ENCODE results near the gene PCYOX1L.

PCYOX1L gene

DNA sequence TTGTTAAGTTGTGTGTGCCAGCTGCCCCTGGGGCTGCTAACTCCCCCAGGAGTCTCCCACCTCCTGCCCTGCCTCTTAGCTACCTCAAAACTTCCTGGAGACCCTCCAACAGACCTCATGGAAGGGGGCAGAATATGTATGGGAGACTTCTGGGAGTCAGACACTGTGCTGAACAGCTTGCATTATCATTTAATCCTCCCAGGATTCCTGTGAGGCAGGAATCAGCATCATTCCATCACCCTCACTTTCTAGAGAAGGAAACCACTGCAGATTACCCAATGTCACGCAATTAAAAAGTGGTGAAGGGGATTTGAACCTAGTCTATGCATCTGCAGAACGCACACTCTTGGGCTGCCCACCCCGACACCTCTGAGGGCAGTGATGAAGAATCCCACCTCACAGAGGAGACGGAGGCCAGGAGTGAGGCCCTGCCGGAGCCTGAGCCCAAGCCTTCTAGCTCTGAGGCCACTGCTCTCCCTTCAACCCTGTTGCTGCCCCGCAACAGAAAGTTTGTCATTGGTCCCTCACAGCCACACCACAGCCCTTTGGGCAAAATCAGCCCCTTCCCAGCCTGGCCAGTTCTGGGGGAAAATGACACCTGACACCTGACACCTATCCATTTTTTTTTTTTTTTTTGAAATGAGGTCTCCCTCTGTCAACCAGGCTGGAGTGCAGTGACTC lies 51.6 kb downstream of the PCYOX1L start:
- Histone ChIP-seq H3K4me3 (ENCODE audit: low read length, poor library complexity, severe bottlenecking) (no peak overlapping the region), H3K4me1 (ENCODE audit: insufficient read depth, low read length, poor library complexity, severe bottlenecking) (no peaks in the 10 kb centered on the region)
- TF ChIP-seq EZH2phosphoT487 (IDR thresholded peaks at IDR 0.05; ENCODE audit: borderline replicate concordance) (no peak), CTCF (conservative IDR thresholded peaks at IDR 0.05; ENCODE audit: low read length) (no peak)

DNA sequence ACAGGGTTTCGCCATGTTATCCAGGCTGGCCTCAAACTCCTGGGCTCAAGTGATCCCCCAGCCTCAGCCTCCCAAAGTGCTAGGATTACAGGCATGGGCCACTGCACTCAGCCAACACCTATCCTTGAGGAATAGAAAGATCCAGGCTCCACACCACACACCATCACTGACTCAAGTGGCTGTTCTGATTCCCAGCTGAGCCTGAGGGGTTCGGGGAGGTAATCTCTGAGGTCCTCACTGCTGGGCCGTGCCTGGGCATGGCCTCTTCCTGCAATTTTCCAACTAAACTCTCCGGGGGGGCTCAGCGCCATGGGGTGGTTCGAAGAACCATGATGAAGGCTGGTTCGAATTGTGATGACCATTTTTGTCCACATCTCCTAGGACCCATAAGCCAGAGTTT lies 52.2 kb downstream of the PCYOX1L start:
- Histone ChIP-seq H3K36me3 (ENCODE audit: insufficient read depth, low read length) (no peaks in the 10 kb centered on the region), H3K4me2 (ENCODE audit: low read depth, low read length, poor library complexity, severe bottlenecking) (no peak overlapping the region)

More for the DNA sequence above, 51.6 kb downstream of the PCYOX1L start:
- Histone ChIP-seq H3K9me2 (replicated peaks; ENCODE audit: low read depth, low read length) (no peaks in the 10 kb centered on the region), H3K79me2 (ENCODE audit: insufficient read depth, low read length) (no peaks in the 10 kb centered on the region), H3K27me3 (ENCODE audit: insufficient read depth, low read length, poor library complexity, severe bottlenecking) (no peaks in the 10 kb centered on the region), H3K9me3 (ENCODE audit: insufficient read depth, low read depth, low read length) (no peaks in the 10 kb centered on the region), H2AFZ (ENCODE audit: low read length) (no peak overlapping the region), H3K9ac (ENCODE audit: low read depth, low read length, poor library complexity, severe bottlenecking) (no peak overlapping the region), H4K20me1 (ENCODE audit: insufficient read depth, low read length, poor library complexity, severe bottlenecking) (no peaks in the 10 kb centered on the region), H3F3A (ENCODE audit: low read depth) (no peaks in the 10 kb centered on the region), H3K4me2 (ENCODE audit: low read depth, low read length, poor library complexity, severe bottlenecking) (no peak overlapping the region), H3K36me3 (ENCODE audit: insufficient read depth, low read length) (no peaks in the 10 kb centered on the region)

DNA sequence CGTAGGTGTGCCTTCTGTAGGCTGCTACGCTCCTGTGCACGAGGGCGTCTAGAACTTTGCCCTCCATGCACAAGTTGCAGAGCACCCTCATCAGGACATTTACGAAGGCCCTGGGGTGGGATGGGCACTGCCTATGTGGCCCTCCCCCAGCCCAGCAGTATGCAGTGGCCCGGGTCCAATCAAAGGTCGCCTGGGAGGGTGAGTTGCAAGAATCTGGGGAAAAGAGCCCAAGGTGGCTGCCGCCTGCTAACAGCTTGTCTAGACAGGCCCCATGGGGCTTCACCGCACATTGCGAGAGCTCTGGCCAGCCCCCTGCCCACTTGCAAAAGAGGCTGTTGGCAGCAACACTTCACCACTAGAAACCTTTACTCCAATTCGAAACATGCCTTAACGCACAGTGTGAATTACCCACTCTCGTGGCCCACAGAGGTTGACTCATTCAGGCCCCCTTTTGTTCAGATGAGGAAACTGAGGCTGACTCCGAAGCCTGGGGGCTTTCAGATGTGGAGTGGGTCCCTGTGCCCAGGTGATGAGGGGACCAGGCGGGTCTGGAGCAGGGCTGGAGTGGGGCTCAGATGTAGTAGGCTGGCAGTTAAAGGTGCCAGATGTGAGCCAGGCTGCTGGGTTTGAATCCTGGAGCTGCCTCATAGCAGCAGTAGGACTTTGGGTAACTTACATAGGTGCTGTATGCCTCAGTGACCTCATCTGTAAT lies 53.0 kb downstream of the PCYOX1L start:
- Histone ChIP-seq H3K9me2 (replicated peaks; ENCODE audit: low read depth, low read length) (no peaks in the 10 kb centered on the region), H3K36me3 (ENCODE audit: insufficient read depth, low read length) (no peaks in the 10 kb centered on the region), H3K9me3 (ENCODE audit: insufficient read depth, low read depth, low read length) (no peaks in the 10 kb centered on the region), H3K4me1 (ENCODE audit: insufficient read depth, low read length, poor library complexity, severe bottlenecking) (no peaks in the 10 kb centered on the region), H3K4me2 (ENCODE audit: low read depth, low read length, poor library complexity, severe bottlenecking) (no peak overlapping the region), H3K27me3 (ENCODE audit: insufficient read depth, low read length, poor library complexity, severe bottlenecking) (no peaks in the 10 kb centered on the region), H3K4me3 (ENCODE audit: low read length, poor library complexity, severe bottlenecking) (no peak overlapping the region), H4K20me1 (ENCODE audit: insufficient read depth, low read length, poor library complexity, severe bottlenecking) (no peaks in the 10 kb centered on the region), H3K79me2 (ENCODE audit: insufficient read depth, low read length) (no peaks in the 10 kb centered on the region), H3F3A (ENCODE audit: low read depth) (no peaks in the 10 kb centered on the region), H3K9ac (ENCODE audit: low read depth, low read length, poor library complexity, severe bottlenecking) (no peak overlapping the region), H2AFZ (ENCODE audit: low read length) (no peak overlapping the region)
- TF ChIP-seq CTCF (conservative IDR thresholded peaks at IDR 0.05; ENCODE audit: low read length) (no peak), EZH2phosphoT487 (IDR thresholded peaks at IDR 0.05; ENCODE audit: borderline replicate concordance) (no peak)

More for the DNA sequence above, 52.2 kb downstream of the PCYOX1L start:
- Histone ChIP-seq H3K9me3 (ENCODE audit: insufficient read depth, low read depth, low read length) (no peaks in the 10 kb centered on the region), H4K20me1 (ENCODE audit: insufficient read depth, low read length, poor library complexity, severe bottlenecking) (no peaks in the 10 kb centered on the region), H3K79me2 (ENCODE audit: insufficient read depth, low read length) (no peaks in the 10 kb centered on the region), H3K9ac (ENCODE audit: low read depth, low read length, poor library complexity, severe bottlenecking) (no peak overlapping the region), H3K27me3 (ENCODE audit: insufficient read depth, low read length, poor library complexity, severe bottlenecking) (no peaks in the 10 kb centered on the region), H3K4me1 (ENCODE audit: insufficient read depth, low read length, poor library complexity, severe bottlenecking) (no peaks in the 10 kb centered on the region), H3K9me2 (replicated peaks; ENCODE audit: low read depth, low read length) (no peaks in the 10 kb centered on the region), H2AFZ (ENCODE audit: low read length) (no peak overlapping the region), H3F3A (ENCODE audit: low read depth) (no peaks in the 10 kb centered on the region), H3K4me3 (ENCODE audit: low read length, poor library complexity, severe bottlenecking) (no peak overlapping the region)
- no peak for TF ChIP-seq EZH2phosphoT487 (IDR thresholded peaks at IDR 0.05; ENCODE audit: borderline replicate concordance)

All from Loucy (cell line).